NCI-H460 (cell line): ENCODE data around the gene NOTO. TPM values are rescaled to one million over a fixed set of nuclear protein-coding genes. Genes with fewer than 3 reads are reported as not detected.

ENCODE experiments used
- DNase-seq: peaks from one replicate; pipeline ENCODE4 v3.0.0-alpha.2; 2016; ENCODE audit warnings: low read depth; ENCODE audit errors: extremely low read depth
- total RNA-seq: library from RNA; depleted of rRNA; stranded (reverse); fragments of >200 nt; shearing (Covaris generic); gene quantifications from 2 replicates; pipeline ENCODE4 v1.2.3, GENCODE V29; 2014

Gene NOTO
- total RNA-seq, 1 experiment from 2014 or later, result not detected

DNA sequence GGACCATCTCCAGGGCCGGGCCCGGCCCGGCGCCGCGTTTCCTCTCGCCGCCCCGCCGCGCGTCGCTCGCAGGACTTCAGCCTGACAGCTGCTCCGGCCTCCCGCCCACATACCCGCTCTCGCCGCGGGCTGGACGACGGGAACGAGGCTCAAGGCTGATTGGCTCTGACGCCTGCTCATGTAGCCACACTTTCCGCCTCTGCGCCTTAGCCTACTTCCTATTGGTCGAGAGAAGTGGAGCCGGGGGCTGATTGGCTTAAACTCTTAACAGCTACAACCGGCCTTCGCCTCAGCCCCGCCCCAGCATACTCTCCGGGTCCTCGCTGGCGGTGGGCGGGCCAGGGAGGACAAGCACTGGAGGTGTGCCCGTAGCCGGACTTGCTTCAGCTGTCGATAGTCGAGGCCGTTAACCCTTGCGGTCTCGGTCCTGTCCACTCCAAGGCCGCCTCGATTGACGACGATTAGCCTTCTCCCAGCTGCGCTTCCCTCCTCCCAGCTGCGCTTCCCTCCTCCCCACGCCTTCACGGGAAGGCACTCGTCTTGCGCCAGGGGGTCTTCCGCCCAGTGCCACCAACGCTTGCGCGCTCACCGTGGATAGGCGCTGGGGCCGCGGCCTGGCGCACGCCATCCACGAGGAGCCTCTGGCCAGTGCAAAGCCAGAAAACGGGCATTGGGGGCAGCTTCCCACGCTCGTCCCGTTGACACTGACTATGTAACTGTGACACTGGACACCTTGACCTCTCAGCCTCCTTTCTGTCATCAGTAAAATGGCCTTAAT is 31.0 kb downstream of the NOTO start, which contains the start of gene PRADC1:
TSS of gene PRADC1 (minus strand) at position 86 of the 778 bp plus-strand sequence. CDS start at position 7, 79 bp downstream.
- DNase-seq, result peak; percentile 100

DNA sequence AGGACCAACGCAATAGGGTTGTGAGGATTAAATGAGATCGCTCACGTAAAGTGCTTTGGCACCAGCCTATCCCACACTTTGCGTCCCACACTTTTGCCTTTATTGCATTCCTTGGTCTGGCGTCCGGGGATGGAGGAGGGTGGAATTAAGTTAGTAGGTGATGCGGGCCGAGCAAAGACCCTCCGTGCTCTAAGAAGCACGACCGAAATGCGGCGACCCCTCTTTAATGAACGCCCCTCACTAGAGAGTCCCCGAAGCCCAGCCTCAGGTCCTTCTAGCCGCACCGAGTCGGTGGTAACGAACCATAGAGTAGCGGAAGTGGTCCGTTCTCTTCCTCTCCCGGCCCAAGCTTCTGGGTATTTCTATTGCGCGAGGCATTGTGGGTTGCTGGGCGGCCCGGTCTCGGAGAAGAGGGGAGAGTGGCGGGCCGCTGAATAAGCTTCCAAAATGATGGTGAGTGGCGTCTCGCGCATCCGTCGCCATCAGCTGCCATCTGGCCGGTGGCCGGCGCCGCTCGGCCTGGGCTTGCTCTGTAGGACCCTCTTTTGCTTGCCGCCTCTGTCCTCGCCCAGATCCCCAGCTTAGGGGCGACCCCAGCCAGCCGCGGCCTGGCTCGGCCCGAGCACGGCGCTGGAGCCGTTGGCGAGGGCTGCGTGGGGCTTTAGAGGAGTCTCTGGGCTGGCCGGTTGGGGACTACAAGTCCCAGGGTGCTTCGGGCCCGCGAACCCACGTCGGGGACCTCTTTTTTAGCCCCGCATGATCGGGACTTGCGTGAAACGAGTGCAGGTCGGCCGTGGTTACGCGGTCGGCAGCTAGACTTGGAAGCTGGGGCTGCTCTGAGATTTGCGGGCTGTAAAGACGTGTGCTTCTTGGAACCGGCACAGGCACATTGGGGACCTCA is 31.8 kb downstream of the NOTO start, which contains the start of gene CCT7:
TSS of gene CCT7 (plus strand) at position 377 of the 901 bp plus-strand sequence. CDS start at position 448, 71 bp downstream.
- DNase-seq, result peak; percentile 90

DNA sequence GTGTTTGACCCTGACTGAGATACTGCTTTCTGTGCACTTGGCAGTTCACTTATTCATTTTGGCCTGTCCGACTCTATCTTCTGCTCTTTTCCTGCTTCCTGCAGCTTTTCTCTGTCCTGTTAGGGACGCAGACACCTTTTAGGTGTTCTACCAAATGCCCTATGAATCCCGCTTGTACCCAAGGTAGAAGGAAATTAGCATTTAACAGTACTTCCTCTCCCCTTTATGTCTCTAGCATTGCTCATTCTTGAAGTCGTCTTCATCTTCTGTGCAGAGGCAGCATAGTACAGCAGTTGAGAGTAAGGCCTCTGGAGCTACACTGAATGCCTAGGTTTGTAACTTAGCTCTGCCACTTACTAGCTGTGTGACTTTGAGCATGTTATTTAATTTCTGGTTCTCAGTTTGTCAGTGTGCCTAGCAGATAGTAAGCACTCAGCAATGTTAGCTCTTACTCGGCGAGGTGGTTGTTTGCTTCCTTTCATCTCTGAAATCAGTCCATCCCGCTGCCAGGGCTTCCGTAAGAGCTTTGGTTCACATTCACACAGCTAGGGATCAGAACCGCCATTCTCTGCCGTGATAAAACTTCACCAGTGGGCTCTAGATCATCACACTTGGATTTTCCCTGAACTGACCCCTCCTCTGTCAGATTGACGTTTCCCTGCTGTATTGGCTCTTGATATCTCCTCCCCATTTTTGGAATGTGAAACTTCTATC is 33.1 kb downstream of the NOTO start:
- no peak for DNase-seq

DNA sequence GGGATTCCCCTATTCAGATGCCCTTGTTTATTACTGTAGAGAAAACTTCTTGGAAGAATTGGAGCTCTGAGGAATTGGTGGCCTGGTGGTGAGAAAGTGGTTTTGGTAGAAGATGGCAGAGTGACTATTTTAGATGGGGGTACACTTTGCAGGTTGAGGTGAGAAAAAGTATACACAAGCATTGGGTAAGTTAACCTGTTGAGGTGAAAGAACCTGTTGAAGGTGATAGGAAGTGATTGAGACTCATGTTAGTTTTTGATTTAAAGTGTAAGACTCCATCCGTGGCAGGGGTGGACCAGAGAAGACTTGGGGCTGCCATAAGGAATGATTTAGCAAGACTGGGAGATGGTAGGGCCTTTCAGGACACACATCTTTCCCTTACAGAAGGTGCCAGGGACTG is 34.8 kb downstream of the NOTO start:
- no peak for DNase-seq

DNA sequence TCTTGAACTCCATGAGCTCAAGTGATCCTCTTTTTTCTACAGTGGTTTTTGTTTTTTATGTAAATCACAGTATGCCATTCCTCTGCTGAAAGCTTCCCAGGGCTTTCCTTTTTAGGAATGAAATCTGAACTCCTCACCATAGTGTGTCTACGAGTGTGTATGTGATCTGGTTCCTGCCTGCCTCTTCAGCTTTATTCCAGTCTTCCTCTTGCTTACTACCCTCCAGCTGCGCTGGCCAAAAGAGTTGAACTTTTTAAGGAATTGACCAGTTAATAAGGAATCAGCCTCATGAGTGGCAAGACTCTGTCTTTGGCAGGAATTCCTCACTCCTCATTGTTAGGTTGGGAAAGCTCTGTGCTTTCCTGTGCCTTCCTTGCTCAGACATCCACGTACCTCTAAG is 35.8 kb downstream of the NOTO start:
- DNase-seq, result no peak

DNA sequence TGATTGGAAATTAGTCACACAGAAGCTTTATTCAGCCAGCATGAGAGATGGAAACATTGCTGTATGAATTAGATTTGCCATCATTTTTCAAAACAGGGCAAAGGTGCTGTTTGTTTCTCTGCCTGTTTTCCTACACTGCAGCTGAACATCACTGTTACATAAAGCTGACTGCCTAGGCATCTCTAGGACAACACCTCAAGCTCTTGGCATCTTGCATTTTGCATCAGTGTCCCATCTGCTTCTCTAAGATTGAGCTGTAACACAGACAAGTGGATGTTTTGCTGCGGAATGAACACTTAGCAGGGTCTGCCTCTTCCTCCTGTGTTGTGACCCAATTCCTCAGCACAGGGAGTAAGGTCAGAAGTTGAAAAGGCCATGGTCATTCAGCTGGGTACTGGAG is 36.6 kb downstream of the NOTO start:
- no peak for DNase-seq

DNA sequence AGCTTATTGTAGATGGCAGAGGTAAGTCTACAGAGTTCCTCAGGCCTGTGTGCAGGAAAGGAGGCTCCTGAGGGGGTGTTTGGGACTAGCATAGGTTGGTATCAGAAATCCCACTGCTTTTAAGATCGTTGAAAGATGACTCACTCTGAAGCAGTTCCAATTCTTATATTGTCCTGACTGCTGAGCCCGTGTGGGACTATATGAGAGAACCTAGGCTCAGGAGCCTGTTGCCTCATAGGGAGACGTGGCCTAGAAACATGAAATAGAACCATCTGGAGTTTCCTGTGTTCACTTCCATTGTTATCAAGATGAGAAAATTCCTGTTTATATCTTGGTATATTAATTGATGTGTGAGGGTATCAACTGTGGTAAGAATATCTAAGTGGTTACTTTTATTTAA is 37.4 kb downstream of the NOTO start:
- DNase-seq, result no peak

DNA sequence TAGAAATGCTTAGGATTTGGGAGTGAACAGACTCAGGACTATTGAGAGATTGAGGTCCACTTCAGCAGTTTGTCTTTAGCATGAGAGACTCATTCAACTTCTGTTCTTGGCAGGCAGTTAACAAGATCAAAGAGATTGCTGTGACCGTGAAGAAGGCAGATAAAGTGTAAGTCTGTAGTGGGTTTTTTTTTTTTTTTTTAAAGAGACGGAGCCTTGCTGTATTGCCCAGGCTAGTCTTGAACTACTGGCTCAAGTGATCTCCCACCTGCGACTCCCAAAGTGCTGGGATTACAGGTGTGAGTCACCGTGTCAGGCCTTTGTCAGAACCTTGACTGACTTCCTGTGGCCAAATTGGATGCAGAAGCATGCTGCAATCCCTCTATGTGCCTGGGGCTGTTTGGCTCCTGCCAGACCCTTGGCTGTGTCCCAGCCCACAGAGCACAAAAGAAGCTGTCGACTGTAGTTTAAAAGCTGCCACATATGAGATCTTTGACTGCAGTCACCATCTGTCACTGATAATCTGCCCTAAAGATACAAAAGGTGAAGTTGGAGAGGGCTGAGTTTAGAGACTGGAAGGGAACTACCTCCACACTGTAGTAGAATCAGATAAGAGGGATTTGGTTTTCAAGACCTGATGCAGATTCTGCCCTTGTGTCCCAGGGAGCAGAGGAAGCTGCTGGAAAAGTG is 41.7 kb downstream of the NOTO start:
- DNase-seq, result no peak

DNA sequence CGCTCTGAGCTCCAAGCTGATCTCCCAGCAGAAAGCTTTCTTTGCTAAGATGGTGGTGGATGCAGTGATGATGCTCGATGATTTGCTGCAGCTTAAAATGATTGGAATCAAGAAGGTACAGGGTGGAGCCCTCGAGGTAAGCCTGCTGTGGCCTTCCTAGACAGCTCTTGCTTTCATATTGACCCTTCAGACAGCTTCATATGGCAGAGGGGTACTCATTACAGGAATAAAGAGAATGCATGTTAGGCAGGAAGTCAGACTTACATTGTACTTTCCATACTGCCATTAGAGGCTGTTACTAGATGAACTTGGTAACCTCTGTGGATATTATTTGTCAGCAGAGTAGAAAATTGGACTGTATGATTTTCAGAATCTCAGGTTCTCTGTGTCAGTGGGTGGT is 42.2 kb downstream of the NOTO start:
- DNase-seq, result no peak

DNA sequence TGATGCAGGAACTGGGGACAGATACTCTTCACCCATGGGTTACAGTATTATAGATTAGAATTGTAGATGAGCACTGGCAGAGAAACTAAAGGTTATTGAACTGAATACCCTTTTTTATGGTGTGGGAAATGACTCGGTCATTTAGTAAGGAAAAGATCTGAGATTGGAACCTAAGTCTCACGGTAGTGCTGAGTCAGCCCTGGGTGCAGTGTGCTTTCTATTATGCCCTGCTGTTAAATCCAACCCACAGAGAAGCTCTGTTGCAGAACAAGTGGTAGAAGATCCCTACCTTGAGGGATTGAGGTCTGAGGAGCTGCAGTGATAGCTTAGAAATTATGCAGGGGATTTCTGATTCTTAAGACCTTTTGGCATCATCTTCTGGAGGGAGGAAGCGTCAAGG is 44.5 kb downstream of the NOTO start:
- no peak for DNase-seq

DNA sequence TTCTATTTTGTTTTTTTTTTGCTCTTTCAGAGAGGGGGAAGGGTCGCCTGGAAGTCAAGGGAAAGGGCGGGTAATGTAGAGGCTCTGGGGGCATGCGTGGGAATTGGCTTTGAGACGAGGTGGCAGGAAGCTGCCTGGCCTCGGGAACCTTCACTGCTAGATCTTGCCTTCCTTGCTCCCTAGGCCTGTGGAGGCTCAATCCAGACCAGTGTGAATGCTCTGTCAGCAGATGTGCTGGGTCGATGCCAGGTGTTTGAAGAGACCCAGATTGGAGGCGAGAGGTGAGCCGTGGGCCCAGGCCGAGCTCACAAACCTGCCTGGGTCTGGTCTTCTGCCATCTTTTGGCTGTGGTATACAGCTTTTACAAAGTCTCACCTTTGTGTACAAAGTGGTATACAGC is 47.3 kb downstream of the NOTO start:
- DNase-seq, result no peak

DNA sequence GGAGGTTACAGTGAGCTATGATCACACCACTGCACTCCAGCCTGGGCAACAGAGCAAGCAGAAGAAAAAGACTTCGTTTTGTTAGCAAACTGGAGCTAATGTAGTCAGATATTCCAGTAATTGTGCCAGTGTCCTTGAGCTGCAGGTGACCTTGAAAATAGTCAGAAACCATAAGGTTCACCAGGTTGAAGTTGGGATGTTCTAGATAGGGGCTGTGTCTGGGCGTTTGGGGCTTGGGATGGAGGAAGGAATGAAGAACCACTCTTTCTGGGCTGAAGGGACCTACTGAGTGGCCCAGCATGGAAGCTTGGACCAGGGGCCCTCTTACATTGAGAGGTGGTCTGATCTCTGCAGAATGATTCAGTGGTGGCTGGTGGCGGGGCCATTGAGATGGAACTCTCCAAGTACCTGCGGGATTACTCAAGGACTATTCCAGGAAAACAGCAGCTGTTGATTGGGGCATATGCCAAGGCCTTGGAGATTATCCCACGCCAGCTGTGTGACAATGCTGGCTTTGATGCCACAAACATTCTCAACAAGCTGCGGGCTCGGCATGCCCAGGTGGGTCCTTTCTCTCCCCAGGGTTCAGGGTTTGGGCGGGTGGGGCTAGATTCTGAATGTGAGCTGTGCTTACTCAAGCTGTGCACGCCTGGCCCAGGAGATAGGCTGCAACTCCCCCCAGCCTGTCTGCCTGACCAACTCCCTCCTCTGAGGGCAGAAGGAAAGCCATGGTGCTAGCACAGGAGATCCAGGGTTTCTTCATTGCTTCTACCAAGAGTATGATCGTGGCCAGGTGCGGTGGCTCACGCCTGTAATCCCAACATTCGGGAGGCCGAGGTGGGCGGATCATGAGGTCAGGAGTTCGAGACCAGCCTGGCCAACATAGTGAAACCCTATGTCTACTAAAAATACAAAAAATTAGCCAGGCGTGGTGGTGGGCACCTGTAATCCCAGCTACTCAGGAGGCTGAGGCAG is 48.8 kb downstream of the NOTO start:
- no peak for DNase-seq

DNA sequence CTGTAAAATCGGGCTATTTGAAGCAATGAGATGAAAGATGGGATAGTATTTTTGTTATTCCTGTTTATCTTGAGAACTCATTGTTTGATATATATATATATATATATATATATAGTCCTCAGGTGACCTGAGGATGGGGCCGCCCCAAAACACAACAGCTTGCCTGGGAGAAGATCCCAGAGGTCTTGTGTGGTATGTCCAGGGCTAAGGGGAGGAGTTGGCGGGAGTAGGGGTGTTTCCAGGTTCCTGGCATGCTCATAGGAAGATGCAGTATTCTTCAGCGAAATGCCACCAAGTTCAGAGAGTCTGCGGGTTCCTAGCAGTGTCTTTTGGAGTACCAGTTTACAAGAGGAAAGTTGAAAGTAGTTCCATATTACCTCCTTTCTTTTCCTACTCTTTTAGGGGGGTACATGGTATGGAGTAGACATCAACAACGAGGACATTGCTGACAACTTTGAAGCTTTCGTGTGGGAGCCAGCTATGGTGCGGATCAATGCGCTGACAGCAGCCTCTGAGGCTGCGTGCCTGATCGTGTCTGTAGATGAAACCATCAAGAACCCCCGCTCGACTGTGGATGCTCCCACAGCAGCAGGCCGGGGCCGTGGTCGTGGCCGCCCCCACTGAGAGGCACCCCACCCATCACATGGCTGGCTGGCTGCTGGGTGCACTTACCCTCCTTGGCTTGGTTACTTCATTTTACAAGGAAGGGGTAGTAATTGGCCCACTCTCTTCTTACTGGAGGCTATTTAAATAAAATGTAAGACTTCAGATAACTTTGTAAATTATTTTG is 50.1 kb downstream of the NOTO start:
- DNase-seq, result no peak

DNA sequence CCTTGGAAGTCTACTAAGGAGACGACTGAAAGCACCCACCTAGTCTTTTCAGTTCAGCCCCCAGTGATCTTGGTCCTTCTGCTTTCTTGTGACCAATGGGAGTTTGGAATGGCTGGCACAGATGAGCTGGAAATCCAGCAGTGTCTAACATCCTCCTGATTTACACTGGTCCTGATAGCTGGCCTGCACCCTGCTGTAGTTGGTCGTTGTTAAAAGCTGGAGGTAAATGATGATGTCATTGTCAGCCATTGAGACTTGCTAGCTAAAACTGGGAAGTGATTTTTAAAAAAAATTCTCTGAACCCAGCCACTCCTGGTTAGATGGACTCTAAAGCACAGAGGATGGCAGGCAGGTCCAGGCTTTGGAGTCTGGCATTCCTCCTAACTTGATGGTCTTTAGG is 51.0 kb downstream of the NOTO start:
- no peak for DNase-seq

DNA sequence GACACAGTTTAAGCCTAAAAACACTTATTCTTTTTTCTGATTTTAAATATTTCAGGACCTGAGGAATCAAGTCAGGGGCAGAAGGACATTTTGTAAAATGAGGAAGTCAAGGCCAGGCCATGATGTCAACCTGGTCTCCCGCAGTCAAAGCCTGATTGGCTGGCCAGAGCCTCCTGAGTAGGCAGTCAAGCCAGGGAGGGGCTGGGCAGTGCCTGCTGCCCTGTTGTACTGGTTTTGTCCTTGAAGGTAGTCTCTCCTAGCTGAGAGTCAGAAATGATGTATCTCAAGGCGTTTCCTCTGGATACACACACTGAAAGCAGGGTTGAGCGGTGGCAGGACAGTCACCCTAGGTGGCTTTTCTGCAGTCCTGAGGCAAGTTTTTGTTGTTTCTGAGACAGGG is 51.5 kb downstream of the NOTO start:
- no peak for DNase-seq

DNA sequence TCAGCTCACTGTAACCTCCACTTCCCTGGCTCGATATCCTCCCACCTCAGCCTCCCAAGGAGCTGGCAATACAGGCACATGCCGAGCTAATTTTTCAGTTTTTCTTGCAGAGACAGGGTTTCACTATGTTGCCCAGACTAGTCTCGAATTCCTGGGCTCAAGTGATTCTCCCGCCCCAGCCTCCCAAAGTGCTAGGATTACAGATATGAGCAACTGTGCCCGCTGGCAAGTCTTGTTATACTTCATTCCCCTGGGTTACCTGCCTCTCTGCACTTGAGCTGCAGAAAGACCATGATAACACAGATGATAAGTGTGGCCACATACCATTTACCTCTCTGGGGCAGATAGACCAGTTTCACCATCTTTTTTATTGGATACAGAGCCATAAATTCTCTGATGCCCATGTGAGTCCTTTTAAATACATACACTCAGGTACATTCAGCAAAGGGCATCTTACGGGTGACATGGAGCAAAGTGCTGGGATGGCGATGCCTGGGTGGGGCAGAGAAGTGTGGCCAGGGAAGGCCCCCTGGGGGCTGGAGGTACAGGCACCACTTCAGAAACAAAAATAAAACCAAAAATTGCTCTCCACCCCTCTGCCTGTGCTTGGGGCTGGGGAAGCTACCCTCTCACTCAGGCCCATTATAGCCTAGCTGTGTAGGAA is 52.1 kb downstream of the NOTO start:
- no peak for DNase-seq

DNA sequence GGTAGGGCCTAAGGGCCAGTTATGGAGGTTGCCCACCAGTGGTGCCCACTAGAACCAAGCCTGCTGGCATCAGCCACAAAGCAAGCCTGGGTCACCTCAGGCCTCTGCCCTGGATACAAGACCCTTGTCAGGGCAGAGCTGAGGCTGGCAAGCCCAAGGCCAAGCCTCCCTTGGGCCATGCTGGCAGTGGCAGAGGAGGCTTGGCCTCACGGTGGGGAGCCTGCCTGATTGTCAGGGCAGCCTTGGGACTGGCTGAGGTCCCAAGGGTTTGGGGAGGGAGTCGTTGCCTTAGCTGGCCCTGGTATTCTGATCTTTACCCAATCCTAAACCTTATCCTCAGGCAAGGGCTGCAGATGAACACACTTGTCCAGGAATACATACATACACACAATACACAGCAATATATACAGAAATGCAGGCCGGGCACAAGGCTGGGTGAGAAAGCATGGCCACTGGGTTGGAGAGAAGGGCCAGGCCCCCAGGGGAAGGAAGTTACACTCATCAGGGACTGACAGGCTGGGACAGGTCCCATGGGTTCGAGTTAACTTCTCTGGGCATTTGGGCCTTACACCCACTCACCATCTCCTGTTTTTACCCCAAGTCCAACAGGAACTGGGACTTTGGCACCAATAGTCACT is 52.8 kb downstream of the NOTO start:
- no peak for DNase-seq
